Uterus (tissue), 2 donors: ENCODE results near the gene GADD45B.

Source experiments
- CTCF ChIP-seq, 4 experiments: fragments of 200-600 bp in 2 of 4; fragments of 450-650 bp in 2 of 4; sonication (generic) in 2 of 4; IDR thresholded peaks; one replicate each; pipeline ENCODE4 v1.5.1; 2016 to 2019; ENCODE audit warnings: antibody characterized with exemption in 4 of 4, mild to moderate bottlenecking in 2 of 4, moderate library complexity in 1 of 4
- POLR2A ChIP-seq, 2 donors: fragments of 450-650 bp; IDR thresholded peaks; one replicate each; pipeline ENCODE4 v1.6.1; 2016; ENCODE audit warnings: antibody characterized with exemption in 2 of 2, mild to moderate bottlenecking in 1 of 2, moderate library complexity in 1 of 2

- TF ChIP-seq CTCF (IDR thresholded peaks at IDR 0.05) (no peak), POLR2A (IDR thresholded peaks at IDR 0.05) (no peak)
Observed at GRCh38 chr19:2527686-2528085, 51.8 kb downstream of the GADD45B start.
